Hippocampal formation (tissue), 2 donors: ENCODE data around the gene IRX6.

Source experiments
- DNase-seq, 2 donors: peaks; one replicate each; lab custom pipeline; 2025; lab: John Stamatoyannopoulos, UW

Gene IRX6

GRCh38 chr16:55323637-55324271 is at the start of gene IRX6:
Gene IRX6, plus strand, starts transcription at chr16:55324203. Its CDS starts 889 bp downstream, at chr16:55325092.
- no peak for DNase-seq

GRCh38 chr16:55274391-55274790 is 49.6 kb upstream of the IRX6 start:
- no peak for DNase-seq

- no peak for DNase-seq
Measured at GRCh38 chr16:55275167-55275566, 48.8 kb upstream of the IRX6 start.

- DNase-seq = no peak
Measured at GRCh38 chr16:55275869-55276268, 48.1 kb upstream of the IRX6 start.

GRCh38 chr16:55277536-55277935 is 46.5 kb upstream of the IRX6 start:
- no peak for DNase-seq

GRCh38 chr16:55279598-55279997 is 44.4 kb upstream of the IRX6 start:
- no peak for DNase-seq

GRCh38 chr16:55280587-55280986 is 43.4 kb upstream of the IRX6 start:
- no peak for DNase-seq

- DNase-seq = no peak
Measured at GRCh38 chr16:55282441-55282840, 41.6 kb upstream of the IRX6 start.

GRCh38 chr16:55283812-55284717 is 39.9 kb upstream of the IRX6 start:
- DNase-seq = no peak

GRCh38 chr16:55284718-55285099 is 39.3 kb upstream of the IRX6 start:
- no peak for DNase-seq

- DNase-seq = no peak
Measured at GRCh38 chr16:55285586-55285985, 38.4 kb upstream of the IRX6 start.

- DNase-seq = no peak
Measured at GRCh38 chr16:55289353-55289752, 34.6 kb upstream of the IRX6 start.

GRCh38 chr16:55291847-55292246 is 32.2 kb upstream of the IRX6 start:
- DNase-seq = no peak

- DNase-seq = no peak
Measured at GRCh38 chr16:55292491-55292890, 31.5 kb upstream of the IRX6 start.

GRCh38 chr16:55294129-55294528 is 29.9 kb upstream of the IRX6 start:
- DNase-seq = no peak

- no peak for DNase-seq
Measured at GRCh38 chr16:55294931-55295342, 29.1 kb upstream of the IRX6 start.

GRCh38 chr16:55297062-55297909 is 26.7 kb upstream of the IRX6 start:
- no peak for DNase-seq

- DNase-seq = no peak
Measured at GRCh38 chr16:55297910-55298479, 26.0 kb upstream of the IRX6 start.

GRCh38 chr16:55301385-55302008 is 22.5 kb upstream of the IRX6 start:
- DNase-seq = no peak

GRCh38 chr16:55302635-55303034 is 21.4 kb upstream of the IRX6 start:
- no peak for DNase-seq

- DNase-seq = no peak
Measured at GRCh38 chr16:55308973-55309372, 15.0 kb upstream of the IRX6 start.

- DNase-seq = no peak
Measured at GRCh38 chr16:55322327-55322726, 1.7 kb upstream of the IRX6 start.
